ENCODE measurements around the gene BNIP3.
A peak's percentile ranks its signal among the peaks of the same experiment; 100 is the strongest.

Gene BNIP3

GRCh38 chr10:131978851-131979250 is 2.9 kb downstream of the BNIP3 start:
- H2AK5ac ChIP-seq (ENCODE audit: low read length), result no peak overlapping the region
- H3K9me3 ChIP-seq (ENCODE audit: insufficient read depth, low read depth, low read length), result peaks cover 2% of the 10 kb centered on the region
- H3K79me1 ChIP-seq (ENCODE audit: low read length), result peaks cover 18% of the 10 kb centered on the region
- peaks cover 14% of the 10 kb centered on the region for H3K79me2 ChIP-seq (ENCODE audit: control insufficient read depth, insufficient read depth, low read length, poor library complexity)
- peaks cover 10% of the 10 kb centered on the region for H3K27me3 ChIP-seq (ENCODE audit: insufficient read depth, low read length)
- no peak overlapping the region for H3K27ac ChIP-seq (ENCODE audit: low read depth, low read length)
- DNase-seq, result no peak
- no peak overlapping the region for H2BK120ac ChIP-seq (ENCODE audit: insufficient read depth, low read length, poor library complexity)
- no peak overlapping the region for H3K4me3 ChIP-seq (ENCODE audit: low read depth, low read length)
- H4K8ac ChIP-seq (ENCODE audit: low read depth, low read length), result no peak overlapping the region
- no peak overlapping the region for H3K18ac ChIP-seq (ENCODE audit: low read length)
- H3K14ac ChIP-seq (ENCODE audit: low read length), result no peak overlapping the region
- no peak overlapping the region for H2BK5ac ChIP-seq (ENCODE audit: low read depth, low read length, poor library complexity)
- no peak overlapping the region for H3K9ac ChIP-seq (ENCODE audit: low read length)
- H4K12ac ChIP-seq (ENCODE audit: low read depth, low read length), result no peak overlapping the region
- H3K4me1 ChIP-seq (ENCODE audit: control insufficient read depth in 1 of 2, insufficient read depth in 2 of 2, low read length in 2 of 2), result peaks cover 14 to 18% of the 10 kb centered on the region in 2 experiments
- no peak overlapping the region for H2AFZ ChIP-seq (ENCODE audit: insufficient read depth, low read length, poor library complexity)
- no peak overlapping the region for H3K4me2 ChIP-seq (ENCODE audit: low read length)
- no peak overlapping the region for H3K23ac ChIP-seq (ENCODE audit: low read length)
- H3K4ac ChIP-seq (ENCODE audit: low read depth, low read length), result no peak overlapping the region
- WGBS (ENCODE audit: extremely low coverage, insufficient coverage, insufficient read length), result no CpG with 5 or more reads among the region's 6 CpGs
- no peak overlapping the region for H2BK12ac ChIP-seq (ENCODE audit: low read length)
- H4K91ac ChIP-seq (ENCODE audit: low read depth, low read length), result no peak overlapping the region
- H3K36me3 ChIP-seq (ENCODE audit: control insufficient read depth in 1 of 2, insufficient read depth in 2 of 2, low read length in 2 of 2), result peaks cover 2 to 7% of the 10 kb centered on the region in 2 experiments

- no peak overlapping the region for H3K4ac ChIP-seq (ENCODE audit: low read depth, low read length)
- H2BK120ac ChIP-seq (ENCODE audit: insufficient read depth, low read length, poor library complexity), result no peak overlapping the region
- peaks cover 14% of the 10 kb centered on the region for H3K79me2 ChIP-seq (ENCODE audit: control insufficient read depth, insufficient read depth, low read length, poor library complexity)
- H4K91ac ChIP-seq (ENCODE audit: low read depth, low read length), result no peak overlapping the region
- no peak overlapping the region for H3K14ac ChIP-seq (ENCODE audit: low read length)
- H3K36me3 ChIP-seq (ENCODE audit: control insufficient read depth in 1 of 2, insufficient read depth in 2 of 2, low read length in 2 of 2), result peaks cover 5 to 10% of the 10 kb centered on the region in 2 experiments
- H3K27ac ChIP-seq (ENCODE audit: low read depth, low read length), result no peak overlapping the region
- H3K27me3 ChIP-seq (ENCODE audit: insufficient read depth, low read length), result peaks cover 10% of the 10 kb centered on the region
- H3K79me1 ChIP-seq (ENCODE audit: low read length), result peaks cover 18% of the 10 kb centered on the region
- no peak overlapping the region for H3K23ac ChIP-seq (ENCODE audit: low read length)
- no peak overlapping the region for H4K12ac ChIP-seq (ENCODE audit: low read depth, low read length)
- no peak overlapping the region for H4K8ac ChIP-seq (ENCODE audit: low read depth, low read length)
- no peak overlapping the region for H2BK5ac ChIP-seq (ENCODE audit: low read depth, low read length, poor library complexity)
- no peak for DNase-seq
- H2AK5ac ChIP-seq (ENCODE audit: low read length), result no peak overlapping the region
- peaks cover 2% of the 10 kb centered on the region for H3K9me3 ChIP-seq (ENCODE audit: insufficient read depth, low read depth, low read length)
- H3K18ac ChIP-seq (ENCODE audit: low read length), result peak overlapping the region; percentile 25
- no peak overlapping the region for H2BK12ac ChIP-seq (ENCODE audit: low read length)
- WGBS (ENCODE audit: extremely low coverage, insufficient coverage, insufficient read length), result no CpG with 5 or more reads among the region's 3 CpGs
- no peak overlapping the region for H3K4me2 ChIP-seq (ENCODE audit: low read length)
- H3K9ac ChIP-seq (ENCODE audit: low read length), result no peak overlapping the region
- H3K4me1 ChIP-seq (ENCODE audit: control insufficient read depth in 1 of 2, insufficient read depth in 2 of 2, low read length in 2 of 2), result peaks cover 14 to 18% of the 10 kb centered on the region in 2 experiments
- no peak overlapping the region for H3K4me3 ChIP-seq (ENCODE audit: low read depth, low read length)
- no peak overlapping the region for H2AFZ ChIP-seq (ENCODE audit: insufficient read depth, low read length, poor library complexity)
Measured at GRCh38 chr10:131978366-131978765, 3.4 kb downstream of the BNIP3 start.

DNA sequence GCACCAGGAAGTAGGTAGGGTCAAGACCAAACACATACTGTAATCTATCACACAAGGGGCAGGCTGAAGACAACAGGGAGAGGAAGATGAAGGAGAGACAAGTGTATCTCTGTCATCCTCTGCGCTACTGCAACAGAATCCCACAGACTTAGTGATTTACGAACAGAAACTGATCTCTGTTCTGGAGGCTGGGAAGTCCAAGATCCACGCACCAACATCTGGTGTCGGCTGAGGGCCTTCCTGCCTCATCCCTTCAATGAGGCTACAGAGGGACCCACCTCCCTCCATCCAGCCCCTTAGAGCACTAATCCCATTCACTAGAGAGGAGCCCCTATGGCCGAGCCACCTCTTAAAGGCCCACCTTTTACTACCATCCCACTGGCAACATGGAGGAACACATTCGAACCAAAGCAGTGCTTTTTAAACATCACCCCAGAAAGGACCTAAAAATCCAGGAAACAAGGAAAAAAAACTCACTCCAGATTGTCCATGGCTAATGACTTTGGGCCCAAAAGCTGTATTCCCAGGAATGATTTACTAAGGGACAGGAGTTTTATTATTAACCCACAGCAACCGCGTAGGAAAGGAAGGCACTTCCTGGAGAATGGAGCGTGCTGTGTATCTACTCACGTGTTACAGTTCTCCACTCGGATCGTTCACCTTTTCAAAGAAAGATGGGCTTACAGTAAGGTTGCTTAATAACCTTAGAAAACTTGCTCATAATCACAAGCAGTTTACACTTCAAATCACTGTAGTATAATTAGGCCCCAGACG is 4.2 kb downstream of the BNIP3 start:
- no peak overlapping the region for H4K8ac ChIP-seq (ENCODE audit: low read depth, low read length)
- H3K9ac ChIP-seq (ENCODE audit: low read length), result no peak overlapping the region
- H3K4me3 ChIP-seq (ENCODE audit: low read depth, low read length), result no peak overlapping the region
- H3K27ac ChIP-seq (ENCODE audit: low read depth, low read length), result no peak overlapping the region
- H3K4me1 ChIP-seq (ENCODE audit: control insufficient read depth in 1 of 2, insufficient read depth in 2 of 2, low read length in 2 of 2), result peaks cover 14 to 18% of the 10 kb centered on the region in 2 experiments
- peaks cover 5% of the 10 kb centered on the region for H3K27me3 ChIP-seq (ENCODE audit: insufficient read depth, low read length)
- H2AK5ac ChIP-seq (ENCODE audit: low read length), result no peak overlapping the region
- no peak for DNase-seq
- H3K9me3 ChIP-seq (ENCODE audit: insufficient read depth, low read depth, low read length), result no peaks in the 10 kb centered on the region
- H3K79me1 ChIP-seq (ENCODE audit: low read length), result peaks cover 18% of the 10 kb centered on the region
- H2BK12ac ChIP-seq (ENCODE audit: low read length), result no peak overlapping the region
- no peak overlapping the region for H2BK5ac ChIP-seq (ENCODE audit: low read depth, low read length, poor library complexity)
- H3K18ac ChIP-seq (ENCODE audit: low read length), result no peak overlapping the region
- H4K91ac ChIP-seq (ENCODE audit: low read depth, low read length), result no peak overlapping the region
- H3K79me2 ChIP-seq (ENCODE audit: control insufficient read depth, insufficient read depth, low read length, poor library complexity), result peaks cover 14% of the 10 kb centered on the region
- H3K4ac ChIP-seq (ENCODE audit: low read depth, low read length), result peak overlapping the region; percentile 60
- H2AFZ ChIP-seq (ENCODE audit: insufficient read depth, low read length, poor library complexity), result no peak overlapping the region
- no peak overlapping the region for H3K4me2 ChIP-seq (ENCODE audit: low read length)
- no peak overlapping the region for H3K23ac ChIP-seq (ENCODE audit: low read length)
- no CpG with 5 or more reads among the region's 13 CpGs for WGBS (ENCODE audit: extremely low coverage, insufficient coverage, insufficient read length)
- H2BK120ac ChIP-seq (ENCODE audit: insufficient read depth, low read length, poor library complexity), result no peak overlapping the region
- H4K12ac ChIP-seq (ENCODE audit: low read depth, low read length), result no peak overlapping the region
- H3K14ac ChIP-seq (ENCODE audit: low read length), result no peak overlapping the region
- H3K36me3 ChIP-seq (ENCODE audit: control insufficient read depth in 1 of 2, insufficient read depth in 2 of 2, low read length in 2 of 2), result peaks cover 10 to 17% of the 10 kb centered on the region in 2 experiments

DNA sequence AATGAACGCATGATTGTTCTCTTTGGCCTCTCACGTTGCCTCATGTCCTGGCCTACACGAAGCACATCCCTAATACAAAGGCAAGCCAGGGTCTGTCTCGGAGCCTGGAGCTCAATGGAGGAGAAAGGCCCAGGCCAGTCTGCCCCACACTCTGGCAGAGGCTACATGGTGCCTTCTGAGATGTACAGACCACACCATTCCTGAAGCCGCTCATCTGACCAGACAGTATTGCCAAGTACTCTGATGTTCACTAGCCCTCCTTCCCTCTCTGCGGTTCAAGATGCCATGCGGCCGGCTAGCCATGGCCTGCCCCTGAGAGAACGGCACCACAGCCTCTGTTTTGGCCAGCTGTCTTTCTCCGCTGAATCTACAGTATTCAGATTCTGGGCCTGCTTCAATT is 5.9 kb downstream of the BNIP3 start:
- peaks cover 2% of the 10 kb centered on the region for H3K79me2 ChIP-seq (ENCODE audit: control insufficient read depth, insufficient read depth, low read length, poor library complexity)
- H3K4me2 ChIP-seq (ENCODE audit: low read length), result no peak overlapping the region
- no peak overlapping the region for H4K91ac ChIP-seq (ENCODE audit: low read depth, low read length)
- H3K18ac ChIP-seq (ENCODE audit: low read length), result no peak overlapping the region
- no peak overlapping the region for H2AFZ ChIP-seq (ENCODE audit: insufficient read depth, low read length, poor library complexity)
- no peak overlapping the region for H3K4me3 ChIP-seq (ENCODE audit: low read depth, low read length)
- peaks cover 12 to 13% of the 10 kb centered on the region in 2 experiments for H3K4me1 ChIP-seq (ENCODE audit: control insufficient read depth in 1 of 2, insufficient read depth in 2 of 2, low read length in 2 of 2)
- no peak overlapping the region for H3K14ac ChIP-seq (ENCODE audit: low read length)
- H2BK120ac ChIP-seq (ENCODE audit: insufficient read depth, low read length, poor library complexity), result no peak overlapping the region
- DNase-seq, result no peak
- no peak overlapping the region for H3K9ac ChIP-seq (ENCODE audit: low read length)
- no peaks in the 10 kb centered on the region for H3K9me3 ChIP-seq (ENCODE audit: insufficient read depth, low read depth, low read length)
- no peak overlapping the region for H2AK5ac ChIP-seq (ENCODE audit: low read length)
- no peak overlapping the region for H3K4ac ChIP-seq (ENCODE audit: low read depth, low read length)
- H4K12ac ChIP-seq (ENCODE audit: low read depth, low read length), result no peak overlapping the region
- H2BK12ac ChIP-seq (ENCODE audit: low read length), result no peak overlapping the region
- peaks cover 22 to 31% of the 10 kb centered on the region in 2 experiments for H3K36me3 ChIP-seq (ENCODE audit: control insufficient read depth in 1 of 2, insufficient read depth in 2 of 2, low read length in 2 of 2)
- no peak overlapping the region for H3K27ac ChIP-seq (ENCODE audit: low read depth, low read length)
- H3K27me3 ChIP-seq (ENCODE audit: insufficient read depth, low read length), result no peaks in the 10 kb centered on the region
- H4K8ac ChIP-seq (ENCODE audit: low read depth, low read length), result no peak overlapping the region
- H3K79me1 ChIP-seq (ENCODE audit: low read length), result peaks cover 5% of the 10 kb centered on the region
- H3K23ac ChIP-seq (ENCODE audit: low read length), result no peak overlapping the region
- WGBS (ENCODE audit: extremely low coverage, insufficient coverage, insufficient read length), result no CpG with 5 or more reads among the region's 10 CpGs
- H2BK5ac ChIP-seq (ENCODE audit: low read depth, low read length, poor library complexity), result no peak overlapping the region
